Fibroblast of lung (primary cell): Measurements from ENCODE around the gene GPC6.

ENCODE experiments used
- EZH2 ChIP-seq: IDR thresholded peaks from 2 replicates; pipeline ENCODE4 v1.5.1; 2012; ENCODE audit warnings: low read length, control low read depth, mild to moderate bottlenecking; ENCODE audit errors: missing control alignments
- TF ChIP-seq, protein P1 (sequence below), 2 donors: IDR thresholded peaks in 1 of 2; conservative IDR thresholded peaks in 1 of 2; 1 replicate in 1 of 2; 2 replicates in 1 of 2; pipeline ENCODE4 v1.5.1; 2011 to 2012; ENCODE audit warnings: low read length in 2 of 2, control low read depth in 1 of 2, inconsistent platforms in 1 of 2, low read depth in 1 of 2, mild to moderate bottlenecking in 1 of 2

DNA sequence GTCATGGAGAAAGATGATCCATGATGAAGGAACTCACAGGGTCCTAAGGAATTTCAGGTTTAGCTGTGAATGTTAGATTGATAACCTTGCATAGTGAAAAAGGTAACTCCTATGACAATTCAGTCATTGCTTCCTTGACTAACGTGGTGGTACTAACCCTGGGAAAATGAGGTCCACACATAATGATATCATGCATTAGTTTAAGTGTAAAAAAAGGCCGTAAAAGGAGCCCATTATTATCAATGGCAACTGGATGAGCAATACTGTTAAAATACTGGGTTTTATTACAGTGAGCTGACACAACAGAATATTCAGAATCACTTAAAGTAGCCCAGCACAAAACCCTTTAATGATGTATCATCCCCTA, 737.5 kb downstream of the GPC6 start:
- TF ChIP-seq, protein P1, sequence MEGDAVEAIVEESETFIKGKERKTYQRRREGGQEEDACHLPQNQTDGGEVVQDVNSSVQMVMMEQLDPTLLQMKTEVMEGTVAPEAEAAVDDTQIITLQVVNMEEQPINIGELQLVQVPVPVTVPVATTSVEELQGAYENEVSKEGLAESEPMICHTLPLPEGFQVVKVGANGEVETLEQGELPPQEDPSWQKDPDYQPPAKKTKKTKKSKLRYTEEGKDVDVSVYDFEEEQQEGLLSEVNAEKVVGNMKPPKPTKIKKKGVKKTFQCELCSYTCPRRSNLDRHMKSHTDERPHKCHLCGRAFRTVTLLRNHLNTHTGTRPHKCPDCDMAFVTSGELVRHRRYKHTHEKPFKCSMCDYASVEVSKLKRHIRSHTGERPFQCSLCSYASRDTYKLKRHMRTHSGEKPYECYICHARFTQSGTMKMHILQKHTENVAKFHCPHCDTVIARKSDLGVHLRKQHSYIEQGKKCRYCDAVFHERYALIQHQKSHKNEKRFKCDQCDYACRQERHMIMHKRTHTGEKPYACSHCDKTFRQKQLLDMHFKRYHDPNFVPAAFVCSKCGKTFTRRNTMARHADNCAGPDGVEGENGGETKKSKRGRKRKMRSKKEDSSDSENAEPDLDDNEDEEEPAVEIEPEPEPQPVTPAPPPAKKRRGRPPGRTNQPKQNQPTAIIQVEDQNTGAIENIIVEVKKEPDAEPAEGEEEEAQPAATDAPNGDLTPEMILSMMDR (conservative IDR thresholded peaks at IDR 0.05 in 1 of 2, IDR thresholded peaks at IDR 0.05 in 1 of 2; ENCODE audit: low read depth in 1 of 2, low read length in 2 of 2) = no peak
- no peak for TF ChIP-seq EZH2
